HS-5 (cell line): ENCODE results near the gene BRPF3.

Experiments
- DNase-seq: peaks from one replicate; pipeline ENCODE4 v3.0.0-alpha.2; 2012; ENCODE audit warnings: low read depth

BRPF3 gene

DNA sequence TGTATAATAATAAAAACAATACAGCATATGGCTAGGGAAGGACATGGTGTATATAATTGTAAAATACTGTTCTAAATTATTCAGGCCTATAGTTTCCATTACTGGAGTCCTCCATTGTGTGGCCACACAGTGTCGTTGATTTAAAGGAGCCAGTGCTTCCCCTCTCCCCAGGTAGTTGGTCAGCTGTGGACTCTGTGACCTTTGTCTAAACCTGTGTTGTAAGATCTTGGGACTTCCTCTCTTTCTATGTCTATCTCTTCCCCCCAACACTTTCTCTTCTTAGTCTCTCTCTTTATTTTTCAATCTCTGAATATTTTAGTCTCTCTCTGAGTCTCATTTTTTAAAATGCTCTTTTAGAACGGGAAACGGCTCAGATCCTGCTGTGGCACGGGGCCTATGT lies 35.6 kb downstream of the BRPF3 start:
- DNase-seq, result no peak

DNA sequence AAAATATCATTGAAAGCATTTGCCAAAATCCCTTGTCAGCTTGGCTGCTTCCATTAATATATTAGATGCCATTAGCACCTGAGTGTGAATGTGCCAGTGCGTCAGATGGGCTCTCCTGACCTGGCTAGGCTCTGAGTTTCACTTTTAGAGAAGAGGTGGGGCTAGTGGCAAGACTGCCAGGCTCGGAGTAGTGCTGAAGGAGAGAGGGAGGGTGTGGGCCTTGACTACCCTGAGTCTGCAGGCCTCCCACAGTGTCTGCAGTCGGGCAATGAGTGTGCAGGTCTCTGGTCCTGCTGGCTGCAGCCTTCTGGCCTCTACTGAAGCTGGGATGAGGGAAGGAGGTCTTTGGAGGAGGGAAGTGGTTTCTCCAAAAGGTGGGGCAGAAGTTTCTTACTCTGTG lies 38.8 kb downstream of the BRPF3 start:
- DNase-seq, result no peak

DNA sequence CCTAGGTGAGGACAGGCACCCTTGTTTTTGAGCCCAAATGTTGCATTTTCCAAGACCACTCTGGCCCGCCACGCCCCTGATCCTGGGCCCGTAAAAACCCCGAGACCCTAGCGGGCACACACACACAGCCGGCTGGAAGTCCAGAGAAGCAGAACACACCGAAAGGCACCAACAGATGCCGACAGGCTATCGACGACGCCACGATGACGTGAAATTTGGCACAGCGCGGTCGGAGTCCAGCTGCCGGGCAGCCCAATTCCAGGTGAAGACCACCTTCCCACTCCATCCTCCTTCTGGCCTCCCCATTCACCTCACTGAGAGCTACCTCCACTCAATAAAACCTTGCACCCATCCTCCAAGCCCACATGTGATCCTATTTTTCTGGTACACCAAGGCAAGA lies 39.3 kb downstream of the BRPF3 start:
- no peak for DNase-seq

DNA sequence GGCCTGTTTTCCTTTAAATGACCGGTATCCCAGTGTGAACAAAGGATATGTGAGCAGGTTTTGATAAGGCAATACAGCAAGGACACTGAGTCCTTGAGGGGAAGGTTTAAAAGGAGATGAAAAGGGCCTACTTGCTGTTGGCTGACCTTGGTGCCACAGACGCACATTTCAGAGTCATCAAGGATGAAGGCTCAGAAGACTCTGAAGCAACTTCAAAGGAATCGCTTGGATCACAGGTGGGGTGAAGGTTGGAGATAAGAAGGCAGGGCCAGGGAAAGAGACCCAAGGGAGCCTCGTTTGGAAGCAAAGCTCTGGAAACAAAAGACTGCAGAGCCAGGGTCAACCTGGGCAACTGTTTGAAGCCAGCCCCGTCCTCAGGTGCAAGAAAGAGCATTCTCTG lies 43.2 kb downstream of the BRPF3 start:
- DNase-seq, result no peak

DNA sequence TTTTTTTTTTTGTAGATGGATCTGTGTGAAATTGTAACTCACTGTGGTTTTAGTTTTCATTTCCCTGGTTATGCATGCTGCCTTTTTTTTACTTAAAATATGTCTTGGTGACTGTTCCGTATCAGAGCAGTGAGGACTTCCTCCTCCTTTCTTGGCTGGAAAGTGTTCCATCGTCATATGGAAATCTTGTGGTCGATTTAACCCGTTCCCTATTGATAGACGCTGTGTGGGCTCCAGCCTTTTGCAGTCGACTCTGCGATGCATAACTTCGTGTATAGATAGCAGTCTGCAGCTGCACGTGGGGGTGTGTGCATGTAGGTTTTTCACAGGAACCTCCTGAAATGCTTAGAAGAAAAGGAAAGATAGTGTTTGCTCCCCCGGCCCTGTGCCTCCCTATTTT lies 45.2 kb downstream of the BRPF3 start:
- DNase-seq, result no peak

DNA sequence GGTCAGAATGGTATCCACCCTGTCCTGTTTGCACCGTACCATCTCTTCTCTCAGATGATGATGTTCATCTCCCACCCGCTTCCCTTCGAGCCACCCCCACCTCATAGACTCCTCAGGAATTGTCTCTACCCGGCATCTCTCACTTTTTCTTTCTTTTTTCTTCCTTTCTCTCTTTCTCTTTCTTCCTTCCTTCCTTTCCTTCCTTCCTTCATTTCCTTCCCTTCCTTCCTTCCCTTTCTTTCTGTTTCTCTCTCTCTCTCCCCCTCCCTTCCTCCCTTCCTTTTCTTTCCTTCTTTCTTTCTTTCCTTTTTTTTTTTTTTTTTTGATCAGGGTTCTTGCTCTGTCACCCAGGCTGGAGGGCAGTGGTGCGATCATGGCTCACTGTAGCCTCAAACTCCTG lies 45.6 kb downstream of the BRPF3 start:
- no peak for DNase-seq

DNA sequence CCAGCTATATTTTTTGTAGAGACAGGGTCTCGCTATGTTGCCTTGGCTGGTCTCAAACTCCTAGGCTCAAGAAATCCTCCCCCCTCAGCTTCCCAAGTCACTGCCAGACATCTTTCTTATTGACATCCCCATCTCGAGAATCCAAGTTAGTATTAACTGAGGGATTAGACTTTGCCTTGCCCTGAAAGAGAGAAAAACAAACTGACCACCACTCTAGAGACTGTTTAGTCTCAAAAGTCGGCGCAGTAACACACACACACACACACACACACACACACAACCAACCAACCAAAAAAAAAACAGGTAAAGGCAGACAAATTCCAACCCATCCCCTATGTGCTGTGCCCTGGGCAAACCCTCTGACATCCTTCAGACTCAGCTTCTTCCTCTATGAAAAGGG lies 46.1 kb downstream of the BRPF3 start:
- DNase-seq, result no peak

DNA sequence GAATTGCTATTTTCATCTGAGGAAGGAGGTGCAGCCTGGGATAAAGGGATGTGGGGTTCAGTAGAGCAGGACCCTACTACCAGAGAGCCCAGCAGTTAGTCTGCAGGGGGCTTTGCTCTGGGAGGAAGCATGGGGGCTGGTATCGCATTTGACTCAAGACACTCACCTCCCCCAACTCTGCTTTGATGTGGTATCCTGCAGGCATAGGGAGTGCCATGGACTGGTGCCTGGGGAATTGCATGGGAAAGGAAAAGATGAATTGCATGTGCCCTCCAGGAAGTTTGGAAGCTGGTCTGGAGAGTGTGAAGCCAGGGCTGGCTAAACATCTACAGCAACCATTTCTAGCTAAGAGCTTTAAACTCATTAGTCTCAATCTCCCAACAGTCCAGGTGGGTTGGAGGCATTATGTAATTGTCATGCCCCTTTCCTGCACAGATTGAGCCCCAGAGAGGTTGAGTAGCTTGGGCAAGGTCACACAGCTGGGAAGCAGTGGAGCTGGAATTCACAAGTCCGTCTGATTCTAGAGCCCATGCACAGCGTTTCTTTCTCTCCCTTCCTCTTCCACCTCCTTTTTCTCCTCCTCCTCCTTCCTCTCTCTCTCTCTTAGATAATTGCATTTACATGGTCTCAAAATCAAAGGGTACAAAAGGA lies 47.1 kb downstream of the BRPF3 start:
- DNase-seq, result no peak

DNA sequence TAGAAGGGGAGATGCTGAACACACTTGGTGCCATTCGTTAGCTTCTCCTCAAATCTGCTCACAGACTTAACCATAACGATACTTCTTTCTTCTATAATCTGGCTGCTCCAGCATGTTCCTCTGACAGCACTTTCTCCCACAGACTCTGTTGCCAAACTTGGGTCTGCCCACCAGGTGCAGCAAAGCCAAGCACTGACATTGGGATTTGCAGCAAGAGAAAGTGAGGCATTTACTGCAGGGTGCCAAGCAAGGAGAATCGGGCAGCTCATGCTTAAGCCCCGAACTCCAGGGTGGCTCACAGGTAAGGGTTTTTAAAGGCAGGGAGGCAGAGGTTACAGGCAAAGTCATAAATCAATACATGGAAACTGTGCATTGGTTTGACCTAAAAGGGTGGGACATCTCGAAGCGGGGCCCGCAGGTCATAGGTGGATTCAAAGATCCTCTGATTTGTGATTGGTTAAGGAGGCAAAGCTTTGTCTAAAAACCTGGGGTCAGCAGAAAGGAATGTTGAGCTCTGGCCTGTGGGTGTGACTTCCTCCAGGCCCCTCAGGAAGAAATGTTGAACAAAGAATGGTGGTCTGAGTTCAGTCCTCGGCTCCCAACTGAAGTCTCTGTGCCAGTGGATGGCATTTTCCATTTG lies 48.2 kb downstream of the BRPF3 start:
- no peak for DNase-seq

DNA sequence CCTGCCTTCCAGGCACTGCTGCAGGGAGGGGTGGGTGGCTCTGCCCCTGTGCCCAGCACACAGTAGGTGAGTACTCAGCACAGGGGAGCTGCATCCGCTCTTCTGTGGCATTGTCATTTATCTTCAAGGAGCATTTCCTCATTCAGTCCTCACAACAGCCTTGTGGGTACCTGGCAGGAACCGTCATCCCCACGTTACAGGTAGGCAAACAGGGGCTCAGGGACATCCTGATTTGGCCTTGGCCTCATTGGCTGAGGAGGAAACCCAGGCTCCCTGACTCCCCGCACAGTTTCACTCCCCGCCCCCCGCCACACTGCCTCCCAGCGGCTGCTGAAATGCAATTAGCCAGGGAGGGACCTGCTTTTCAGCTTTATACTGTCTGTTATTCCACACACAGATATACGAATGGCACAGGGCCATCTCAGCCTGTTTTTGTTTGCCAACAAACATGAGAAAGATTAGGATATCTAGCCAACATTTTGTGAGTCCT lies 49.1 kb downstream of the BRPF3 start:
- DNase-seq, result no peak

DNA sequence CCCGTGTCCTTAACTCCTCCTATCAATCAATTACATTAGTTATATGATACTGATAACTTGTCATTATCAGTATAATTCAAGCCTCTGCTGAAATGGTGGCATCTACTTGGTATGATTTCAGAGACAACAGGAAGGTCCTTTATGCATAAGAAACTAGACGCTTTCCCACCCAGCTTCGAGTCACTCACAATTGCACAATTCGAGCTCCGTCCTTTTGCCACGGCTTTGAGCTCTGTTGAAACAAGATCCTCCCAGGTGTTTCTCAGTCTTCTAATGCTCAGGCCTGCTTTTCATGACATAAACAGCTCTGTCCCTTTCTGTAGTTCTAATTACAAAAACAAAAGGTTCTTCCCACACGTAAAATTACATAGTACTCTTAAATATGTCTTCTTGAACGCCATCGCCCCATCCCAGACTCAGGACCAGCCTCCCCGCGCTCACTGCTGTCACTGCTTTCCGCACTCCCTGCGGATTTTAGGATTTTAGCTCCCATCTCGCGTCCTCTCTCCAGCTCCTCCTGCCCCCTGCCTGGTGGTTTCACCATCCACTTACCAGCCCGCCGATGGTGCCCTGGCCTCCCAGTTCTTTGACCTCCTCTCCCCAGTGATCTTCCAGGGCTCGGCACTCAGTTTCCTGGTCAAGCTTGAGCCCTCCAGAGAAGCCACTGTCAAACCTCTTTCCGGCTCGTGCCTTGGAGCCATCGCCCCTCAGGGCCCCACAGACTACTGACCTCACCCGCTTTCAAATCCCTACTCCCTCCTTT lies 50.1 kb downstream of the BRPF3 start:
- no peak for DNase-seq

DNA sequence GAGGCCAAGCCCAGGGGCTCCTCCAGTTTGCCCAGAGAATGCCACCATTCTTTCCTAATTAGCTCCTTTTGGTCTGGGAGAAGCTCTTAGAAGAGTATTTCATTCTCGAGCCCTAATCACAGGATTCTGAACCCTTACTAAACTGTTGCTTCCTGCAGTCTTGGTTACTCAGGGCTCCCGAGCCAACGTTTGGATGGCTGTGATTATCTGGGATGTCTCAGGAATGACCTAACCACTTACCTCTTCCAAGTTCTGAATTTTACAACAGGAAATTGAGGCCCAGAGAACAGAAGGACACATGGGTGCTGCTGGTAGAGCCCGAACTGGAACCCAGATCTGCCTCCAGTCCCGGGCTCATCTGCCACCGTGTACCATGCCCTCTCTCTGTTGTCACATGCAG lies 51.1 kb downstream of the BRPF3 start:
- no peak for DNase-seq

DNA sequence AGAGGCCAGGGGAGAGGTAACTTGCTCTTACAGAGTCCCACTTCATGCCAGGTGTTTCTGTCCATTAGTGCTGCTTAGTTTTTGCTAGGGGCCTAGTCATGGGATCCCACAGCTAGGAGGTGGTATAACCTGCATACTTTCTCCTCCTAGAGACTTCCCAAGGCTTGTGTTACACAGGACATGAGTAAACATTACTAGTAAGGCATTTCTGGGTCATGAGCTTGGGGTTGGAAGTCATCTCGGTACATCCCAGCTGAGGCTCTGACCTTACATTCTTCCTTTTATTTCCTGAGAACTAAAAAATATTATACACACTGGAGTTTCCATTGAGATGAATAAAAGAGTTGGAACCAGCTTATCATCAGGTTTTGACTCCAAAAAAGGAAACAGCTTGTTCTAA lies 52.4 kb downstream of the BRPF3 start:
- peak; percentile 37 for DNase-seq

DNA sequence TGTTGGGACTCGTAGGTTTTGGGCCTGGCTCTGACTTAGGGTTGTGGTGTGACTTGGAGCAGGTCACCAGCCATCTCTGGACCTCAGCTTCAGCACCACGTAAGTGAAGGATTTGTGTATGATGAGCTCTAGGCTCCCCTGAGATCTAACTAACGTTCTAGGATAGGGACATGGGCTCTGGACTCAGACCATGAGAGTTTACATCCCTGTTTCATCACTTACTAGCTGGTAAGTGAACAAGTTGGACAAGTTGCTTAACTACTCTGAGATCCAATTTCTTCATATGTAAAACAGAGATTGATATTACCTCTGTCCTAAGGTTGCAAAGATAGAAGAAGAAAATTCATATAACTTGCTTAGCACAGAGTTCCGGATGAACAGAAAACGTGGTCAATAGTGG lies 53.0 kb downstream of the BRPF3 start:
- DNase-seq, result no peak

DNA sequence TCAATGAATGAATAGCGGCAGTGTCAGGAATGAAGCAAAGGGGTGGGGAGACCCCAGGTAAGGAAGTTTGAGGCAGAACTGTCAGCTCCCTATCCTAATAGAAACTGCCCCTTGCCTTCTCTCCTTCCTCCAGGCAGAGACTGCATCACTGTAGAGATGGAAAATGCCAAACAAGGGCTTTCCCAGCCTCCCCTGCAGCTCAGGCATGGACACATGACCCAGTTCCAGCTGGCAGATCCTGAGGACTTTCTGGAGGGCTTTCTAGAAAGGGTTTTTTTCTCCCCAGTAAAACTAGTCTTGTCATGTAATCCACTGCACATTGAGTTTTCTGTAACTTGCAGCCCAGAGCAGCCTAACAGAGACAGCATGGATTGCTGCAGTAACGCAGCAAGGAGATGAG lies 55.5 kb downstream of the BRPF3 start:
- no peak for DNase-seq

DNA sequence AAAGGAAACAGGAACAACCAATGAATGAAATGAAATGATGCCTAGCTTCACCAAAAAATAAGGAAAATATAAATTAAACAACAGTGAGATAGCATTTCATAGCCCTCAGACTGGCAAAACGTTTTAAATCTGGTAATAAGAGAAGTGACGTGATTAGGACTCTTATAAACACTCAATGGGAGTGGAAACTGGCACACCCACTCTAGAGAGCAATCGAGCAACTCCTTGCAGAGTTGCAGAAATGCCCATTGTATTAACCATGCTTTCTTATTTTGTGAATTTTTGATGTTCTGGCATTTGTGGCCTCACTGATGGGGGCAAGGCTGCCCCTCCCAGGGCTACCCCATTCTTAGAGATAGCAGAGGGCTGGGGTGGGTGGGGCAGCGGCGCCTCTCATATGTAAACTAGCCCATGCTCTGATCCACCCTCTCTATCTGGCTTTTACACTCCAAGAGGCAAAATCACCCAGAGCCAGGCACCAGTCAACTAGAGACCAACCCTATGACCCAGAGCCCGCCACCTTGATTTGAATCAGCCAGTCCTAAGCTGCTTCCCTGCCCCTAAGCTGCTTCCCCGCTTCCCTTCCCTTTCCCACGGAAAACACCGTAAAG lies 67.0 kb downstream of the BRPF3 start:
- no peak for DNase-seq

DNA sequence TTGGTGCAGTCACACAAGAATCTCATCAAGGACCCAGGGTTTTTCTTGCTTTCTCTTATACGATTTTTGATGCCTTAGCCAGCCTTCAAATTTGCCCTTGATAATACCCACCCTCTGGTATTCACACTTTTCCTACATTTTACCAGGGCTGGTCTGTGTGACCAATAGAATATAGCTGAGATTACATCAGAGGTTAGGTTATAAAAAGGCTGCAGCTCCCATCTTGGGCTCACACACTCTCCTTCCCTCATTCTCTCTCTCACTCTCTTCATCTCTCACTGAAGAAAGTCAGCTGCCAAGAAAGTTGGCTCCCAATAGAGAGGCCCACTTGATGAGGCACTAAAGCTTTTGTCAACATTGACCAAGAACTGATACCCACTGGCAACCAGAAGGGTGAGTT lies 69.2 kb downstream of the BRPF3 start:
- no peak for DNase-seq

DNA sequence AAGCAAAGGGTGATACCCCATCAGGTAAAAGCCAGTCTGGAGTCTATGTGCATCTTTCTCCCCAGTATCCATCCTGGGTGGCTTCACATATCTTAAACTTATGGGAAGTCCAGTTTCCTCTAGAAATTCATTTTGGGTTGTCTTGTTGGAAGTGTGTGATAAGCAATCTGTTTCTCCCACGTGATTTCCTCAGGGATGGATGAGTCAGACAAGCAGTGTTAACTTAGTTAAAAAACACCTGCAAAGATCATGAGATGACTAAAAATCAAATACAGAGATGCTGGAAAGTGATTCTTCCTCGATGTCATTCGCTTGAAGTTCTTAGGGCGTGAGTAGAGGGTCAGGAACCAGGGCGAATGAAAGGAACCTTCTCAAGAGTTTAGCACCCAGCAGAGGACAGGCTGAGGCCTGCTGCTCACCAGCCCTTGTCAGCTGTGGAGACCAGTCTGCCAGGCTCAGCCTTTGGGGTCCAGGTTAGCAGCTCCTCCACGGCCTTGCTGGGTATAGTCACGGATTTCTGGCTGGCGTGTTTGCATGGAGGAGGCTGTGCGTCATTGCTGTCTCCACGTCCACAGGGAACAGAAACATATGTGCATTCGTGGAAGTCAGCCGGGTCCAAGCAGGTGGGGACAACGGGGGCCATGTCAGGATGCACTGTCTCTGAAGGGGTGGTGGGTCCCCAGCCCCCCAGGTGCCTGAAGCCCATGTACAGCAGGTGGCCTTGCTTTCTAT lies 70.5 kb downstream of the BRPF3 start:
- DNase-seq, result no peak

DNA sequence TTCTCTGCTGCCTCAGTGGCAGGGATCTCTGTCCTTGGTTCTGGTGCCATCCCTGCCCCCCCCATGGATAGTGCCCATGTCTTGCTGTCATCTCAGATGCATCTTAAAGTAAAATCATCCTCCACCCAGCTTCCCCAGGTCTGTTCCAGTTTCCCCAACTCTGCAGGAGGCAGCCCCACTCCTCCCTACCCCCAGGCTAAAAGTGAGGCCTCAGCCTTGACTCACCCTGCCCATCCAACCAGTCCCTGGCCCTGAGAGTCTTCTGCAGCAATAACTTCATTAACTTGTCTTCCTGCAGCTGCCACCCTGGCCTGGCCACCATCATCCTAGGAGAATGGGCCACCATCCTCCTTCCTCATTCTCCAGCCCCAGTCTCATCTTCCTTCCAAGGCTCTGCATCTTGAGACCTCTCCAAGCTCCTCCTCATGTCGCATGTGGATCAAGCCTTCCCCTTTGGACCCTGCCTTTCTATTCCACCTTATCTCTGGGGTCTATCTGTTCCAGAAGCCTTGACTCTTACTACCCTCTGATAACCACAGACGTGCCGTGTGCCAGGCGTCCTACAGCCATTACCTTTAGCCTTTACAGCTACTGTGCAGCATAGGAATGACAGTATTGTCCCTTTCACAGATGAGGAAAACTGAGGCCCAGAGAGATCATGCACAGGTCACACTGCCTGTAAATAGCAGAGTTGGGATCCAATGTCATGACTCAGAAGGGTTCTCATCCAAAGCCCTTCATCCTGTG lies 71.4 kb downstream of the BRPF3 start:
- no peak for DNase-seq

DNA sequence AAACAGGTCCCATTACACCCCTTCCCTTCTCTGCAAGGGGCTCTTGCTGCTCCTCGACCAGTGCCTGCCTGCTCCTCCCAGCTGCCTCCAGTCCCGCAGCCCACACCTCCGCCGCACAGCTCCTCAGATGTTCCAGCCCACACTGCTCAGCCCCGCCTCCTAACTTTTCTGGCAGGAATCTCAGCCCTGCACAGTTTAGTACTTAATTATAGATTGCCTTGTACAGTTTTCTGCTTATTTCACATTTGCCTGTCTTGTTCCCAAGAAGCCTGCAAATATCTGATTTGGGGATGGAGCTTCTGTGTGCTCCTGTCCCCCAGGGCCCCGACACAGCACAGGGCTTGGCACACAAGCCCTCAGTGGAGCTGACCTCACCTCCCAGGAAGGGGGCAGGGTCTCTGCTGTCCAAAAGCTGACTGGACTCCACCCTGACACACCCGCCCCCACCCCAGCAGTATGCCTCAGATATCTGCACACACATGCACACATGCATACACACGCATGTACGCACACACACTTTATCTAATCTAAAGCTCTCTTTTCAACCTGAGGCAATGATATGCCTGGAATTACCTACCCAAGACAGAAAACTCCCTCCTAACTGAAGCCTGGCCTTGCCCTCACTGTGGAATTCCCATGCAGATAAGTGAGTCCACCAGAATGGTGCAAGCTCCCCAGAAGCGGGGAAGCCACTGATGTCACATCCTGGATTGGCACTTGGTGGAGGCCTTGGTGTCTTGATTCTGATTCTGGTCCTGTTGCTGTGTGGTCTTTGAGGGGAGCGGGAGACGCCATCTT lies 72.1 kb downstream of the BRPF3 start:
- no peak for DNase-seq
